DLD1 (cell line): ENCODE results near the gene DOK4.

Experiments
- in situ Hi-C: cut with HindIII; loops from 2 replicates; pipeline ENCODE4 v1.10.0; 2017; ENCODE audit warnings: low sequenced_read_pairs

The DOK4 gene

DNA sequence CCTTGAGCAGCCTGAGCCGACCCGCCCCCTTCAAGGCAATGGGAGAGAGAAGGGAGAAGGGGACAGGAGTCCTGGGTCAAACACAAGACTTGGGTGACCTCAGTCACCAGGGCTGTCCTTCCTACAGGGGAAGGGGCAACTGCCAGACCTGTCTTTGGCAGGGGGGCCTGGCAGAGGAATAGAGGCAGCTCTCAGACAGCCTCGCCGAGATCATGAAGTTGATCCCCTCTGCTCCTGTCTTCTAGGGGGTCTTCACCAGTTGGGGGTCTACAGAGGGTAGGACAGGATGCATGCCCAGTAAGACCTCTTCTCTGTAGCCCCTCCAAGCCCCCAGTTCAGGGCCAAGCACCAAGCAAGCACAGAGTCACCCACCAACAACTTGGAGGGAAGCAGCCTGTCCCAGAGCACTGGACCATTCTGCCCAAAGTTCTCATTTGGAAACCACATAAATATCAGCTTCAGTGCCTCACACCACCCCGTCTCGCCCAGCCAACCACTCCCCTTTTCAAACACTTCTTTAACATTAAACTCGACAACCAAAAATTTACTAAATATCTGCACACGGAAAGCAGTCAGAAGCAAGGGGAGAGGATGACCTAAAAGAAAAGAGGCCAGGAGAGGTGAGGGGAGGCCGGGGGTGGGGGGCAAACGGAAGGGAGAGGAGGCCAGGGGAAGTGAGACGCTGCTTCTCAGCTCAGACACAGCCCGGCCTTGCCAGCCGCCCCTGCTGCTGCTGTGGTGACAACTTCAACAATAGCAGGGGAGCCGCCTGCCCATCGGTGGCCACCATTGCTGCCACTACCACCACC is 7.7 kb downstream of the DOK4 start:
- in situ Hi-C loops, result no loop called here

DNA sequence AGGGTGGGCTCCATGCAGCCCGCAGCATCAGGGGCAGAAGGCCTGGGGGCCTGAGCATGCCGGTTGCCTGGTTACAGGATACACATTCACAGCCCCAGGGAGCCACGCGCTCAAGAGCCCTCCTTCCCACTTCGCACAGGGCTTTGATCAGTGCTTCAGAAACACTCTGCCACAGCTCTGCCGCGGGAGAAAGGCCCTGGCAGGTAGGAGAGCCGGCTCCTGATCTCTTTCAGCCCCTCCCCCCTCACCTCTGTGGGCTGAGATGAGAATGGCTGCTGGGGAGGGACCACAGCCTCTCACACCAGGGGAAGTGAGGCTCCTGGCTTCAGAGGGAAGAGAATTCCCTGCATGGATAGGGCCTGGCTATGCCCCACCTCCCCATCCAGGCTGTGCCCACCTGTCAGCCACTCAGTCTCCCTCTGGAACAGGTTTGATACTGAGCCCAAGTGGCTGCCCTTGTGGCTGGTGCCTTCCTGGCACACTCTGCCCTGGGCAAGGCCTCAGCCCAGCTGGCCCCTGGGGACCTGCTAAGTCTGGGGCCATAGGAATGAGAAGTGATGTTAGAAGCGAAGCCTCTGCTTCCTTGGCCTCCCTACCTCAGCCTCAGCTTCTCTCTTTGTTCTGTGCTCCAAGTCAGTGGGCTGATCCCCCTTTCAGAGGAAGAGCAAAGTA is 8.6 kb downstream of the DOK4 start:
- in situ Hi-C loops, result no loop called here

DNA sequence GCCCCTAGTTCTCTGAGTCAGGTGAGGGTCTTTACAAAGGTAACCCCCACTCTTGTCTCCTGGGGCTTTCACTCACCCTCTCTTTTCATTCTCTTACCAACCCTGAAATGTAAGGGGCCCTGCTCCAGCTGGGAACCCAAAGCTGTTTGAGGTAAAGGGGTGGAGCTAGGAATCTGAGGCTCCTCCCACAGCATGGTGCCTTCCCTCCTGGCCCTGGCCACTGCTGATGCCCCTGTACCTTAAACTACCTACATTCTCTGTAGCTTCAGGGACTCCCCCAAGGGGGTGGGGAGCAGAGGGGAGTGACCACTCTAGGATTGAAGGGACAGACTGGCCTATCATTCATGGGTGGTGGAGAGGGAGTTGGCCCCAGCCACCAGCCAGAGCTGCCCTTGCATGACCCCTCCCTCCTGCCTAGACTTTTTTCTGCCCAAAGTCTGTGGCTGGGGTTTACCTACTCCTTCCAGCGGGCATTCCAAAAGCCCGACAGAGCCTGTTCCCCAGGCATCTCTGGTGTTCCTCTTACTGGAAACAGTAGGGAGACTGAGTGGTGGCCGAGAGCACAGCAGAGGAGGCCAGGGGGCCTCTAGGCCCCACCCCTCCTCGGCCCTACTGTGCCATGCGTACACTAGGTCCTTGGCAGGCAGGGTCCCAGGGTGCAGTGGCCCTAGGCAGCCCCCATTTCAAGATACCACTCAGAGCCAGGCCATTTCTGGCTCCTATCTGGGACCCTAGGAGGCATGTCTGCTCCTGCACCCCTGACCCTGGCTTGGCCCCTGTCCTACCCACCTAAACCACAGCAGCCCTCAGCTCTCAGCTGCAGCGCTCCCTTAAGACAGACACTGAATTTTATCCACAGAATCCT is 9.5 kb downstream of the DOK4 start:
- in situ Hi-C loops, result no loop called here

DNA sequence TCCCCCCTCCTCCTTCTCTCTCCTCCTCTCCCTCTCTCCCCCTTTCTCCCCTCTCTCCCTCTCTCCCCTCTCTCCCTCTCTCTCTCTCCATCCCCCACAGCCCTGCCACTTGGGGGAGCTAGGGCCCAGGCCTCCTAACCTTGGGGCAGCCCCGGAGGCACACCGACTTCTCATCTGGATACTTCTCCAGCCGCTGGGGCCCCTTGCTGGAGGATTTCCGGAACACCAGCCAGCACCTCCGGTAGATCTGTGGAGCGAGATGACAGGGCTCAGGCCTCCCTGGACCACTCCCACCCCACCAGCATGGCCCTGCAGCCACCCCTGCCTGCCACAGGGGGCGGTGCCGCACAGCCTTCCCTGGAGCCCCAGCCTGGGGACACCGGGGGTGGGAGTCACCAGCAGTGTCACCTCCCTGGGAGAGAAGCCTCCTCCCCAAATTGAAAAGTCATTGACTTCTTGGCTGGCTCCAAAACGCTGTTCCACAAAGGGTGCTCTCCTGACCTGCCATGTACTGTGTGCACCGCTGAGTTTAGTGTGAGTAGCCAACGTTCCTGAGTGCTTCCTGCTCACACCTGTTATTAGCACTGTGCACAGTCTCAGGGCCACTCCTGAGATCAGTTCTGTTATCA is 10.5 kb downstream of the DOK4 start:
- in situ Hi-C loops, result no loop called here

DNA sequence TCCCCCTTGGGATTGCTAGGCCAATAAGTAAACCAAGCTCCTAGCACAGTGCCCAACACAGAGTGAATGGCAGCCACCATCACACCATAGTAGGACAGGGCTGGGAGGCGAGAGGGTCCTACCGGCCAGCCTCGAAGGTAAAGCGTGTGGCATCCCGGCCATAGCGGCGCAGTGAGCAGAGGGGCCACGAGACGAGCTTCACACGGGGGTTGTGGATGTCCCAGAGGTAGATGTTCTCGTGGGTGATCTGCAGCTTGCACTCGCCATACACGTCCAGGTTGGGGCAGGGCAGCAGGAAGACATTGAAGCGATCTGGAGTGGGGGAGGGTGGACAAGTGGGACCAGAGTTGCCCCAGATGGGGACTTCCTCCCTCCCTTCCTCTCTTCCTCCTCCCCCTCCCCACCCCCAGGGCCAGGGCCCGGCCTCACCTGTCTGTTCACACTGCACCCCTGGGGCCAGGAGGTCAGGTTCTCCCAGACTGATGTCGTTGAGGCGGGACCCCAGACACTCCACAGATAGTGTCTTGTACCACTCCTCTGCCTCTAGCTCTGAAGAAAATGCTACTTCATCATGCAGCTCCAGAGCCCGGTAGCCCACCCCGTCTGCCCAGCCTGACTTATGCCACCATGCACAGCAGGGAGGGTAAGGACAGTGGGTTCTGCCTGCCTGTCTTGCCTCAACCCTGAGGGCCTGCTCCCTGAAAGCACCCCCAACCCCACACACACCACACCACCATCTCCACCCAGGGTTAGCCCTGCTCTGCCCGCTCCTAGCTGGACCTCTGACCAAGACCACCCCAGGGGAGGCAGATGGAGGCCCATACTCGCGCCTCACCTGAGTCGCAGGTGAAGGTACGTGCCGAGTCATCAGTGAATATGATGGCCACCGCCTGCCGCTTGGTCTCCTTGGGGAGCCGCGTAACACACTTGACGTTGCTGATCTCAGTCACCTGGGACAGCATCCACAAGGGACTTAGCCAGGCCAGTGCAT is 11.3 kb downstream of the DOK4 start:
- in situ Hi-C loops, result no loop called here

- in situ Hi-C loops, result no loop called here
Observed at GRCh38 chr16:57473906-57474305, 12.4 kb downstream of the DOK4 start.

DNA sequence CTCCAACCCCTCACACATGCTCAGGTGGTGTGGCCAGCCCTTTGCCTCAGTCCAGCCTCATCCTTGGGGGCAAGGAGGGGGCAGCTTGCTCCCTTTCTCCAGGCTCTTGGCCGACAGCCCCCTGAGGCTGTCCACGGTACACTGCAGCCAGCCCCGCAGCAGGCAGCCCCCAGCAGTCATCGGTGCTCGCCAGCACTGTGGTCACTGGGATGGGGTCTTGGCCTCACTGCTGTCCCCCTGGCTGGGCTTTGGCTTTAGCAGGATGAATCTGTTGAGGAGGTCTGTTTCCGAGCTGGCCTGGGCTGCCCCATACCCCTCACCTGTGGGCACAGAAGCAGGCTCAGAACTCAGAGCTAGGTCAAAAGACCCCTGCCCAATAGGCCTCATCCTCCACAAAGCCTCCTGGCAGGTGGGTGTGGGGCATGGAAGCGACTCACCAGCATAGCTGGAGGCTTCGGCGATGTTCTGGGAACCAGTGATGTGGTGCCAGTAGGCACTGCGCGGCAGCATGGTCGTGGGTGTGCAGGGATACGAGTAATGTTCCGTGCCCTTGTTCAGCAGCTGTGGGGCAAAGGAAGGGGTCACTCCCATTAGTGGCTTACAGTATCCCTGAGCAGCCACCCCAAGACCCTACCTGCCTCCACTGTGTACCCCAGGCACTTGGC is 13.0 kb downstream of the DOK4 start:
- in situ Hi-C loops, result no loop called here

- in situ Hi-C loops, result no loop called here
Observed at GRCh38 chr16:57472665-57473060, 13.6 kb downstream of the DOK4 start.

DNA sequence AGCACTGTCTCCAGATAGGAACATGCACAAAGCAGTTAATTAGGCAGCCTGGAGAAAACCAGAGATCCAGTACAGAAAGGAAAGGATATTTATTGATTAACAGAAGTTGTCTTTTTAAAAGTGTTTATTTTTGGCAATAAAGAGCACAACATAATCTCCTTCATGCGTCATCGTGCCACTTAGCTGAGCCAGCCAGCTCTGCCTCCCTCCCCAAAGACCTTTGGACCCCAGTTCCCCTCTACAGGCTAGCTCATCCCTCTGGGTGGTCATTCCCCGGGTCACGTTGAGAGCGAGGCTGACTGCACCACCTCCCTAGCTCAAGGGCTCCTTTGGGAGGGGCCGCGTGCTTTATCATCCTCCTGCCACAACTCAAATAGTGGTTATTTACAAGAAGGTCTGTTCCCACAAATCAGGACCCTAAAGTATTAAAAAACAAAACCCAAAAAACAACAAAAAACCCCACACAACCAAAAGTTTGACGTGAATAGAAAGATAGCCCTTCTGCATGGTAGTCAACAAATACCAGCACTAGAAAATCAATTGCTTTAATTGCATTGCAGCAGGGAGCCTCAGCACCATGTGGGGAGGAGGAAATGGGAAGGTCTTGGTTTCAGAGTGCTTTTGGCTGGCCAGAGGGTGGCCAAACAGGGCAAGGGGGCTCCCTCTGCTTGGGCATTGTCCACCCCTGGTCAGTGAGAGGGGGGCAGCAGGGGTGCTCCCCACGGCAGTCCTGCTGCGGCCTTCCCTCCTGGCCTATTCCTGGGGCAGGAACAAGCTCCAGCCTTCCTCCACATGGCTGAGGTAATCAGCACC is 14.2 kb downstream of the DOK4 start:
- in situ Hi-C loops, result no loop called here

DNA sequence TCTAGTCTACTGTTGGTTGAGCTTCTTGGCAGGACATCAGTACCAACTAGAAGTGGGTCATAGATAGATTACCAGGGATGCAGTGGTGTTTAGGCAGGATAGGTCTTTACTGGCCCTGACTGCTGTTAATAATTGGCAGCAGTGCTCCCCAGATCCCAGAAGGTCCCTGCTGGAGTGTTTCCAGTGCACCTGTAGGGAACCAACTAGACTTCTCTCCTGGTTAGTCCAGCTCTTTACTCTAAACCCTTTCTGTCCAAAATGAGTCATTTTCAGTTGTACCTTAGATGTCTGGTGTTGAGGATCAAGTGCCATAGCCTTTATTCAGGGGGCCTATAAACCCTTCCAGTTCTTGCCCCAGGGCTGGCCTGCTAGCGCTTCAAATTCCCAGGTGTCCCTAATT is 15.1 kb downstream of the DOK4 start:
- in situ Hi-C loops, result no loop called here

- in situ Hi-C loops, result no loop called here
Observed at GRCh38 chr16:57470711-57471110, 15.6 kb downstream of the DOK4 start.

DNA sequence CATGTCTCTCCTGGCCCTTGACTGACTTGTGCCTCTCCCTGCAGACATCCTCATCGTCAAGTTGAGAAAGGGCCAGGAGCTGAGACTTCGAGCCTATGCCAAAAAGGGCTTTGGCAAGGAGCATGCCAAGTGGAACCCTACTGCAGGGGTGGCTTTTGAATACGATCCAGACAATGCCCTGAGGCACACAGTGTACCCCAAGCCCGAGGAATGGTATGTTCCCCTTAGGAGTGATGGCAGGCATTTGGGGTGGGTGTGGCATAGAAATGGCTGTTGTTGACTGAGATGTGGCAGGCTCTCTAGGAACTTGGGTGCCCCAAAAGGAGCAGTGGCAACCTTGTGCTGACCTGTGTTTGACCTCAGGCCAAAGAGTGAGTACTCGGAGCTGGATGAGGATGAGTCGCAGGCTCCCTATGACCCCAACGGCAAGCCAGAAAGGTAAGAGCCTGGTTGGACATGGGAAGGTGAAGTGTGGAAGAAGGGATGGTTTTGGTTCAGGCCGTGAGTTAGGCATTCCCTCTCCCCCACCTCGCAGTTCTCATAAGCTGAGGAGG is 16.3 kb downstream of the DOK4 start:
- in situ Hi-C loops, result no loop called here

DNA sequence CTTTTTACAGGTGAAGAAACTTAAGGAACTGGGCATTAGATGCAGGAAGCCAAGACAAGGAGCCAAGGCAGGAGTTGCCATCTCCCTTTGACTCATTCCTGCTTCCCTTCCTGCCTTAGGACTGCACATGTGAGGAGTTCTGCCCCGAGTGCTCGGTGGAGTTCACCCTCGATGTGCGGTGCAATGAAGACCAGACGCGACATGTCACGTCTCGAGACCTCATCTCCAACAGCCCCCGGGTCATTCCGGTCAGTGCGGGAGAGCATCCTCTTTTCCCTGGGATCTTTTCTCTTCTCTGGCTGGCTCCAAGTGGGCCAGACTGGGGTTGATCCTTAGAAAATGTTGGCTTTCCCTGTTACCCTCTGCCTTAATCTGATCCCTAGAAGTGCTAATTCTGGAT is 17.2 kb downstream of the DOK4 start:
- in situ Hi-C loops, result no loop called here

- in situ Hi-C loops, result no loop called here
Observed at GRCh38 chr16:57468346-57468745, 17.9 kb downstream of the DOK4 start.

DNA sequence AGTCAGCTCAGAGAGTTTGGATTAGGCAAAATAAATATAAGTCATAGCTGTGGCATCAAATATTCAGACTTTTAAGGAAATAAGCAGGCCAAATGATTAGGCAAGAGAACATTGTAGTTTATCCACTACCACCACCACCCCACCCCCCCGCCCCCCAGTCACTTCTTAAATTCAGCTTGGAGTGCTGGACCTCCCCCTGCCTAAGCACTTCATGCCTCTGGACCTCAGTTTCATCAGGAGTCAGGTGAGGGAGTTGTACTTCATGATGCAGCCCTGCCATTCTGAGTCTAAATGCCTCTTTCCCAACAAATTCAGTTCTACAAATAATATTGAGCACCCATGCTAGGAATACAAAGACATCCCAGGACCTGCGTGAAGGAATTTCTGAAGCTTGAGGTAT is 21.8 kb downstream of the DOK4 start:
- in situ Hi-C loops, result no loop called here

- in situ Hi-C loops, result no loop called here
Observed at GRCh38 chr16:57462978-57463362, 23.3 kb downstream of the DOK4 start.

DNA sequence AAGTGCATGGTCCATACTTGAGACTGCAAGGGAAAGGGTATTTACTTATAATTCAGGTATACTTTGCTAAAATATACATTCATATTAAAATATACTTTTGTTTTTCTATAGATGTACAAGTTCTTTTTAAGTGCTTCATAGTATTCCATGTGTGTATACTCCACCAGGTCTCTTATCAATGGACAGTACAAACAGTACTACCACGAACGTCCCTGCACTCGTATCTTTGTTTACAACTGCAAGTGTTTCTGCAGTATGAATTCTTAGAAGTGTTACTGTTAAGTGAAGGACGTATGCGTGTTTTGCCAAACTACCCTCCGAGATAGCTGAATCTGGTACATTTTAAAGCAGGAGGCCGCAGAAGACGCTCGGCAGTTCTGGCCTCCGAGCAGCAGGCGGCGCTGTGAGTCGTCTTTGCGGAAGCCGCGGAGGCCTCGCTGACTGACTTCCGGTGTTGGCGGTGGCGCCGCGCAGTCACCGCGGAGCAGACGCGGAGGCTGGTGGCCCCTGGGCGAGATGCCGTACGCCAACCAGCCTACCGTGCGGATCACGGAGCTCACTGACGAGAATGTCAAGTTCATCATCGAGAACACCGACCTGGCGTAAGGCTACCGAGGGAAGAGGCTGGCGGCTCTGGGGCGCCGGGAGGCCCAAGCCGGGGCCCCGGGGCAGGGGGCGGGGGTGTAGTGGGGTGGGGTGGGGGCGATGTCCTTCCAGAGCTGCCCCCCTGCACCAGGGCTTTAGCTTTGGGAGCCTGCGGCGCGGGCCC is 23.9 kb downstream of the DOK4 start, which contains the start of gene POLR2C:
TSS of gene POLR2C (plus strand) at position 471 of the 769 bp plus-strand sequence. CDS start at position 517, 46 bp downstream.
- in situ Hi-C loops, result no loop called here
